Esophagus muscularis mucosa (tissue), 4 donors: Measurements from ENCODE around the gene CCDC88C.

Experiments used
- CTCF ChIP-seq, 3 experiments: fragments of 200-600 bp in 2 of 3; fragments of 450-650 bp in 1 of 3; sonication (generic) in 2 of 3; IDR thresholded peaks; one replicate each; pipeline ENCODE4 v1.5.1; 2017 to 2019; ENCODE audit warnings: antibody characterized with exemption in 3 of 3, mild to moderate bottlenecking in 2 of 3, moderate library complexity in 1 of 3
- EP300 ChIP-seq: sonication (generic); formaldehyde crosslinking; IDR thresholded peaks from one replicate; pipeline ENCODE4 v1.6.1; 2017; ENCODE audit warnings: antibody characterized with exemption
- POLR2A ChIP-seq: fragments of 450-650 bp; IDR thresholded peaks from one replicate; pipeline ENCODE4 v1.6.1; 2017; ENCODE audit warnings: antibody characterized with exemption, moderate library complexity, mild to moderate bottlenecking, low read depth
- POLR2AphosphoS5 ChIP-seq, 2 donors: sonication (generic); formaldehyde crosslinking; IDR thresholded peaks; one replicate each; pipeline ENCODE4 v1.6.1; 2017; ENCODE audit warnings: antibody characterized with exemption in 2 of 2

GRCh38 chr14:91419044-91419397 lies 1.4 kb upstream of the CCDC88C start:
- TF ChIP-seq POLR2A, result no peak
- TF ChIP-seq CTCF (IDR thresholded peaks at IDR 0.05), result no peak
- TF ChIP-seq POLR2AphosphoS5 (IDR thresholded peaks at IDR 0.05), result no peak
- TF ChIP-seq EP300, result no peak
